NCI-H2171 treated with DMSO at 0.1 percent for 48 hours (cell line): ENCODE measurements around the gene HYOU1.
"Not testable (repeated sequence)": the region's sequence is repeated elsewhere in the genome, so short reads cannot be mapped to it uniquely, and the experiment has no call there.

Experiments used
- DNase-seq: peaks from one replicate; lab custom pipeline; 2025; lab: John Stamatoyannopoulos, UW

Gene HYOU1

DNA sequence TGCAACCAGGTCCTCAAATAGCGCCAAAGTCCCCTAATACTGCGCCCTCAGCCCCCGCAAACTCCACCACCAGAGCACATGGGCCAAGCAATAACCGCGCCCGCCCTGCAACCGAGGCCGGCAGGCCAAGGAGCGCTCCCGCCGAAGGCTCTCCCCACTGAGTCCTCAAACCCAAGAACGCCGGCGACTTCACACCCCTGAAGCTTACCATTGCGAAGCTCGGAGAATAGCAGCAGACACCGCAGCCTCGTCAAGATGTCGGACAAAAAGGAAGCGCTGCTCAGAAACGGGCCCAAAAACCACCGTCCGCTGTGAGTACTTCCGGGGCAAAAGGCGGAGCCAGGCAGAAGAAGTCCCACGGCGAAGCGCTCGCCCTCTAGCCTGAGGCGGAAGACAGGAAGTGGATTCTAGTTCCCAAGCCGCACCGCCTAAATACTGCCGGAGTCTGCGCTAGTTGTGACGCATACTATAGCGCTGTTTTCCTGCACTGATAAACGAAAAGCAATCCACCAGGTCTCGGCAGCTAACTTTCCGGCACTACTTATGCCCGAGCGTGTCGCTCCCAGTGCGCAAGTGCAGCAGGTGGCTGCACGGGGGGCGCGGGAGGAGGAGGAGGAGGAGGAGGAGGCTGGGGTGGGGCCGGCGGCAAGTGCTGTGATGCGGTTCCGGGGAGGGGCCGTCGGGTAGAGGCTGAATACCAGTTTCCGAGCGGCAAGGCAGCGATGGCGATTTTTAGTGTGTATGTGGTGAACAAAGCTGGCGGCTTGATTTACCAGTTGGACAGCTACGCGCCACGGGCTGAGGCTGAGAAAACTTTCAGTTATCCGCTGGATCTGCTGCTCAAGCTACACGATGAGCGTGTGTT, 38.7 kb downstream of the HYOU1 start, which contains the start of the genes RPS25 and TRAPPC4:
TSS of gene RPS25 (minus strand) at position 270 of the 865 bp plus-strand sequence. CDS start at position 211, 59 bp downstream.
TSS of gene TRAPPC4 (plus strand) at position 693 of the 865 bp plus-strand sequence. CDS start at position 723, 30 bp downstream.
- peak; percentile 92 for DNase-seq

DNA sequence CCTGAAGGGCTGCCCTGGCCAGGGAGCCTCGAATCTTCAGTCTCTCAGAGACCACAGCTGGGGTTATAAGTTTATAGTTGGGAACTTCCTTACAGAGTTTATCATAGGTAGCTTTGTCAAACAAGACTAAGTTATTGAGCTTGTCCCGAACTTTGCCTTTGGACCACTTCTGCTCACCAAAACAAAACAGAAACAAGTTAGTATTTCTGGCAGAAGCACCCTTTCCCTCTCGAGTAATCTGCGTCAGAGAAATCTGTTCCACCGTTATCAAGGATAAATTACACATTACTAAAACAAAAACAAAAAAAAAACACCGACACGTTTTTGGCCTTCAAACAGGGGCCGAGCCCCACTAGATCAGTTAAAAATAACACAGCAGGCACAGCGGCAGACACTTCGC, 39.6 kb downstream of the HYOU1 start:
- not testable (repeated sequence) for DNase-seq

DNA sequence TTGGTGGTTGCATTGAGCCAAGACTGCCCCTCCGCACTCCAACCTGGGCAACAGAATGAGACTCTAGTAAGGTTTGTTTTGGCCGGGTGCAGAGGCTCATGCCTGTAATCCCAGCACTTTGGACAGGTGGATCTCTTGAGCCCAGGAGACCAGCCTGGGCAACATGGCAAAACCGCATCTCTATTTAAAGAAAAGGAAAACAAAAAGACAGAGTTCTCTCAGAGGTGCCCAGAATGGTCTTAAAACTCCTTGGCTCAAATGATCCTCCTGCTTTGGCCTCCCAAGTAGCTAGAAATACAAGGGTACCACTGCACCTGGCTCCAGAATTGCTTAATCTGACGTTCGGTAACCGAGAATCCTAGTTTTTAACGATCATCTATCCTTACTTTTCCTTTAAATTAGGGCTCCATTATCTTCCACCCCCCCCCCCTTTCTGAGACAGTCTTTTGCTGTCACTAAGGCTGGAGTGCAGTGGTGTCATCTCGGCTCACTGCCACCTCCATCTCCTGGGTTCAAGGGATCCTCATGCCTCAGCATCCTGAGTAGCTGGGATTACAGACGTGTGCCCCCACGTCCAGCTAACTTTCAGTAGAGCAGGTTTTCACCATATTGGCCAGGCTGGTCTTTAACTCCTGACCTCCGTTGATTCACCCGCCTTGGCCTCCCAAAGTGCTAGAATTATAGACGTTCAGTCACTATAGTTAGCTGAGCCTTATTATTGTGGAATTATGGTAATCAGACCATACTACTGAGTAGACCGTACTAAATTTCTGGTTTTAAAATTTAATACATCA, 40.6 kb downstream of the HYOU1 start:
- no peak for DNase-seq

DNA sequence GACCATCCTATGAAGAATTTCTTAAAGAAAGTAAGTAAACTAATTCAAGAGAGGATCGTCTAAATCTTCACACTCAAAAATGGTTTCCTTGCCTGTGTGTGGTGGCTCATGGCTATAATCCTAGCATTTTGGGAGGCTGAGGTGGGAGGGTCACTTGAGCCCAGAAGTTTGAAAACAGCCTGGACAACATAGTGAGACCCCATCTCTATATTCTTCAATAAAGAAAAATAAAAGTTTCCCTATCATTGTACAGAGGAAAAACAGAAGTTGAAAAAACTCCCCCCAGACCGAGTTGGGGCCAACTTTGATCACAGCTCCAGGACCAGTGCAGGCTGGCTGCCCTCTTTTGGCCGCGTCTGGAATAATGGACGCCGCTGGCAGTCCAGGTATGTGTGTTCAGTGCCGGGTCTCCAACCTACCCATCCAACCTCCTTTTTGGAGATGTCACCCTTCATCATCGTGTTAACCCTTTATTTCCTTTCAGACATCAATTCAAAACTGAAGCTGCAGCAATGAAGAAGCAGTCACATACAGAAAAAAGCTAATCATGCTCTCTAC, 41.9 kb downstream of the HYOU1 start:
- no peak for DNase-seq

DNA sequence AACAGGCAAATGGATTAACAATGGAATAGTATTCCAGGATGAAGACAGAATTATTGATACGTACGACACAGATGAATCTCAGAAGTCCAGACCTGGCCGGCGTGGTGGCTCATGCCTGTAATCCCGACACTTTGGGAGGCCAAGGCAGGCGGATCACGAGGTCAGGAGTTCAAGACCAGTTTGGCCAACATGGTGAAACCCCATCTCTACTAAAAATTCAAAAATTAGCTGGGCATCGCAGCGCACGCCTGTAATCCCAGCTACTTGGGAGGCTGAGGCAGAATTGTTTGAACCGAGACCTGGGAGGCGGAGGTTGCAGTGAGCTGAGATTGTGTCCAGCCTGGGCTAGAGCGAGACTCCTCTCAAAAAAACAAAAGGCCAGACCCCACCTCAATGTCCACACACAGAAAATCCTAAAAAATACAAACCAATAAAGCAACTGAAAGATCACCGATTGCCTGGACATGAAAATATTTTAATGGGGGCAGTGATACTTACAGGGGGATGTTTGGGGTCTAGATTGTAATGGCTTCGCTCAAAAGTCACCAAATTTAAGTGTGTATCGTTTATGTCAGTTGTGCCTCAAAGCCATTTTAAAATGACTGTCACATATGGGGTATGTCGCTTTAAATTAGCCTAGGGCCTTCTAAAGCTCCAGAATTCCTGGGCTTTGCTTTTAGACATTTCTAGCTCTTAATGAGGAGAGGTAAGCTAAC, 42.6 kb downstream of the HYOU1 start:
- no peak for DNase-seq

DNA sequence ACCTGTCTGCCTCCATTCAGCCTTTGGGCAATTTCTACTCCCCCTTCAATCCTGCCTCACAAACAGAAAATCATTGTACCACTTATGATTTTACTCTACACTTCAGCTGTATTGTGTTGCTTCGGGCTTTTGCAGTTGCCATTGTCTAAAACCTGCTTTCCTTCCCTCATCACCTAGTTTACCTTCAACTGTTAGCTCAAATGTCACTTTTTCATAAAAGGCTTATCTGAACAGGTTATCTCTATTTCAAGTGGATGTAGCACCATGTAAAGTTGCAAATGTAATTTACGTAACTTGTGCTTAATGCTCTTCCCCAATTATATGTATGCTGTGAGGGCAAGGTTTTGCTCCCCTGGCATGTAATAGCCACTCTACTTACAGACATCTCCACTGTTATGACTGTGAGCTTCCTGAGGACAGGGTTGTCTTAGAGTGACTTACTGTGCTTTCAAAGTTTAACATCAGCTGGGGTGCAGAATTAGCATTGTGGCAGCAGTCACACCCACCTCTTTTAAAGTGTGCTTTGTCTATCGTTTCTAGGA, 44.3 kb downstream of the HYOU1 start:
- no peak for DNase-seq

DNA sequence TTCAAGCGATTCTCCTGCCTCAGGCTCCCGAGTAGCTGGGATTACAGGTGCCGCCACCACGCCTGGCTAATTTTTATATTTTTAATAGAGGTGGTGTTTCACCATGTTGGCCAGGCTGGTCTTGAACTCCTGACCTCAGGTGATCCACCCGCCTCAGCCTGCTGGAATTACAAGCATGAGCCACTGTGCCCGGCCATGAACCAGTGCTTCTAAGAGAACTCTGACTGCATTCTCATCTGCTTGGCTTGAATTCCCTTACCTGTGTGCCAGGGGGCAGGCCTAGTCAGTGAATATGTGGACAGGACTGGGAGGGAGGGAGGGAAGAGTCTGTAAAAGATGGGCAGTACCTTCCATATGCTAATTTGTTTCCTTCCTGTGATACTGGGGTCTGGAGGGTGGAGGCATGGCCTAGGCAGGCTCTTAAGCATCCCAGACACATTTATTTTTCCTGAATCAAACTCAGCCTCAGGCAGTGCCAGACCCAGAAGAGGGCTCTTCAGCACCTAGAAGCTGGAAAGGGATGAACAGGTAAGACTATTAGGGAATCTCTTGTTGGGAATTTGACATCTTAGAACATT, 45.4 kb downstream of the HYOU1 start:
- no peak for DNase-seq

DNA sequence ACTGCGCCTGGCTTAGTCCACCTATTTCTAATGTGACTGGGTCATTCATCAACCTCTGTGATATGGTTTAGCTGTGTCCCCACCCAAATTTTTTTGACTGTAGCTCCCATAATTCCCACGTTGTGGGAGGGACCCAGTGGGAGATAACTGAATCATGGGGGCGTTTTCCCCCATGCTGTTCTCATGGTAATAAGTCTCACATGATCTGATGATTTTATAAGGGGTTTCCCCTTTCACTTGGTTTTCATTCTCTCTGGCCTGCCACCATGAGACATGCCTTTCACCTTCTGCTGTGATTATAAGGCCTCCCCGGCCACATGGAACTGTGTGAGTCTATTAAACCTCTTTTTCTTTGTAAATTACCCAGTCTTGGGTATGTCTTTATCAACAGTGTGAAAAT, 50.3 kb downstream of the HYOU1 start:
- DNase-seq: no peak

DNA sequence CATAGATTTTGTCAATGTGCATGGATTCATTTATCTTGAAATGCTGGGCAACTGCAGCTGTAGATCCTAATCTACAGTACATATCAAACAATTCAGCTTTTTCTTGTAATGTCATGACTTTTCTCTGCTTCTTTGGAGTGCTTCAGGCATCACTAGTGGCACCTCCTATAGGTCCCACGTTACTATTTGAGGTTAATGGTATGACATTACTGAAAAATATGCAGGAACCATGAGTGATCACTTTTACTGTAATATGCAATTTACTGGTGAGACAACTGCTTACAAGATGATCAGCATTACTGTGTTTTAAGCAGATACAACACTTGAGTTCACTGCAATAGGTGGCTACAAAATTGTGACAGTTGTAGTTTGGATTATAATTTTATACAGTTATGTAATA, 56.1 kb downstream of the HYOU1 start:
- no peak for DNase-seq

DNA sequence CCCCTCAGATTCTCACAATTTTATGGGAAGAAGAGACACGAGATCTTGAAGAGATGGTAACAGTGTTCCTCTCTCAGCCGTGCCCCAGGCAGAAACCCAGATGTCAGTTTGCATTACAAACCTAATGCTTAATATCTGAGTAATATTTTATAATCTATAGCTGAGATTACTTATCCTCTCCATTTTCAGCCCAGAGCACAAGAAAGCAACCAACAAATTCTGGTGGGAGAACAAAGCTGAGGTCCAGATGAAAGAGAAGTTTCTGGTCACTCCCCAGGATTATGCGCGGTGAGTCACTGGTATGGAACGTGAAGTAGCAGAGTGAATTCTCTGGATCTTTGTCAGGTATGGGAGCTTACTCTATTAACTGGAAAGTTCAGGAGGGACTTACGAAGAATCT, 58.2 kb downstream of the HYOU1 start:
- no peak for DNase-seq

DNA sequence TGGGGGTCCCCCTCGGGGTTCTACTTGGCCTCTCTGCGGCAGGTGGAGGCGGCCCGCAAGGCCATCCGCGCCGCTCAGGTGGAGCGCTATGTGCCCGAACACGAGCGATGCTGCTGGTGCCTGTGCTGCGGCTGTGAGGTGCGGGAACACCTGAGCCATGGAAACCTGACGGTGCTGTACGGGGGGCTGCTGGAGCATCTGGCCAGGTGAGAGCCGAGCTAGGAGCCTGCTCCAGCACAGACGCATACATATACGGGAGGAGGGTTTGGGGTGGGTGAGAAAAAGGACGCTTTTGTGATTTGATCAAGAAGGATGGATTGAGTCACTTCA, 58.7 kb downstream of the HYOU1 start:
- no peak for DNase-seq

DNA sequence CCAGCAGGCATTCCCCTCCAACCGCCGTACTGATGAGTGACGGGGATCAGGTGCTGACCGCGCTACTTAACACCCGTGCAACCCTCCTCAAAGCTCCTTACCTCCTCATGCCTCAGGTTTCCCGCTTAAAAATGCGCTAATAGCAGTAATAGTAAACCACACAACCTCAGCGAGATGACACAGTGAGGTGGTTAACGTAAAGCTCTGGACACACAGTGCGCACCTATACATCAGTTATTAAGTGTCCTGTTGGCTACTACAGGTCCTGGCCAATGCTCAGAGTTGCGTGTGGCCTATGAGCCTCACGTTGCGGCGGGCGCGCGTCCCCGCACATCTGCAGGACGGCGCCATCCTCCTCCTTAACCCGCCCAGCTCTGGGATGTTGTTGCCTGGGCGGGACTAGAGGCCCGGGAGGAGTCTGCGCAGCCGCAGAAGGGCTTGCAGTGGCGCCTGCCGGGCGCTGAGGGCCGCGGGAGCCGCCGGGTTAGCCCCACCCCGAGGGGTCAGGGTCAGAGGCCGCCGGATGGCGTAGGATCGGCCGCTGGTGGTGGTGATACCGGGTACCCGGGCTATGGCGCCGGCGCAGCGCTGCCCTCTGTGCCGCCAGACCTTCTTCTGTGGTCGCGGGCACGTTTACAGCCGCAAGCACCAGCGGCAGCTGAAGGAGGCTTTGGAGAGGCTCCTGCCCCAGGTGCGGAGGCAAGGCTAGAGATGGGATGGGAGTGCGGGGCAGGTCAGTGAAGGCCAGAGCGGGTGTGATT, 59.2 kb downstream of the HYOU1 start, which contains the start of gene CENATAC:
TSS of gene CENATAC (plus strand) at position 512 of the 761 bp plus-strand sequence. CDS start at position 572, 60 bp downstream.
- DNase-seq: peak; percentile 86

DNA sequence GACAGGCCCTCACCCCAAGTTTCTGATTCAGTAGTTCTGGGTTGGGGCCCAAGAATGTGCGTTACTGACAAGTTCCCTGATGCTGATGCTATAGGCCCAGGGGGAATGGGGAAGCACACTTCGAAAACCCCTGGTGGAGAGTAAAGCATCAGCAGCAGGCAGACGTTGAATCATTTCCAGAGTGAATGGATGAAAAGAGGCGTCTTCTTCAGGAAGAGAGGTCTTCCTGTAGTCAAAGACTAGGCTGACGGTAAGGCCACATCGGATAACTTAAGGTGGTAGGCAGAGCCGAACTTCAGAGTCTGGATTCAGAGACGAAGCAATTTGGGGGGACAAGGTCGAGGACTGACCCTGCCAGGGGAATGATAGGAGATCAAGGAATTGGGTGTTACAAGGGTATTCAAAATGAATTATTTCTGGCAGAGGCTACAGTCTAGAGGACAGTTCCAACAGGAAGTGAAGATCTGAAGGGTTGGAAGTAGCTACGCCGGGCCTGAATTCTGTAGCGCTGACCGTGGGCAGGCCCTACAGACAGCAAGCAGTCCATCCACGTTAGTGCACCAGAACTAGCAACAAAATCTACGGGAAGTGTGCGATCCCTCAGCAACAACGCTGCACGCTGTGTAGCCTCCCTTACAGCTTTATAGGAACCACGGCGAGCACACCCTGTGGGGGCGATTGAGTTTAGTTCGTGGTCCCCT, 59.9 kb downstream of the HYOU1 start:
- no peak for DNase-seq
